ENCODE results near the gene GOLT1B. TPM values are rescaled to one million over a fixed set of nuclear protein-coding genes. Genes with fewer than 3 reads are reported as not detected.
A peak's percentile ranks its signal among the peaks of the same experiment; 100 is the strongest.

The GOLT1B gene
- total RNA-seq, 2 donors from 2014 or later = 29.4 to 63.0 TPM

- ATAC-seq (no peak), DNase-seq (ENCODE audit: low spot score in 2 of 2) (no peak)
- Mint-ChIP-seq H3K27ac (no peak overlapping the region), H3K9me3 (no peaks in the 10 kb centered on the region), H3K36me3 (peaks cover 0 to 4% of the 10 kb centered on the region in 2 donors)
Measured at GRCh38 chr12:21545557-21545956, 44.0 kb downstream of the GOLT1B start.

- Mint-ChIP-seq H3K27ac (no peak overlapping the region), H3K36me3 (peaks cover 0 to 4% of the 10 kb centered on the region in 2 donors), H3K9me3 (no peaks in the 10 kb centered on the region)
- DNase-seq (ENCODE audit: low spot score in 2 of 2) (no peak), ATAC-seq (no peak)
Measured at GRCh38 chr12:21546716-21547115, 45.1 kb downstream of the GOLT1B start.

GRCh38 chr12:21547437-21547836 lies 45.8 kb downstream of the GOLT1B start:
- H3K9me3 Mint-ChIP-seq = no peaks in the 10 kb centered on the region
- H3K36me3 Mint-ChIP-seq = peaks cover 0 to 4% of the 10 kb centered on the region in 2 donors
- peak; percentile 66 to 97 for ATAC-seq
- DNase-seq (ENCODE audit: low spot score in 2 of 2) = no peak
- H3K27ac Mint-ChIP-seq = no peak overlapping the region

GRCh38 chr12:21551841-21552465 lies 50.4 kb downstream of the GOLT1B start:
- Mint-ChIP-seq H3K9me3 (no peaks in the 10 kb centered on the region), H3K27ac (peak overlapping the region in 1 of 2 donors; percentile 67), H3K36me3 (no peaks in the 10 kb centered on the region)
- DNase-seq (ENCODE audit: low spot score in 2 of 2) (no peak), ATAC-seq (no peak)

GRCh38 chr12:21552635-21553328 lies 51.2 kb downstream of the GOLT1B start:
- ATAC-seq = no peak
- H3K36me3 Mint-ChIP-seq = no peaks in the 10 kb centered on the region
- no peaks in the 10 kb centered on the region for H3K9me3 Mint-ChIP-seq
- H3K27ac Mint-ChIP-seq = no peak overlapping the region
- DNase-seq (ENCODE audit: low spot score in 2 of 2) = no peak

- ATAC-seq (no peak), DNase-seq (ENCODE audit: low spot score in 2 of 2) (no peak)
- no peak overlapping the region for H3K27ac Mint-ChIP-seq
- H3K9me3 Mint-ChIP-seq = no peaks in the 10 kb centered on the region
- no peaks in the 10 kb centered on the region for H3K36me3 Mint-ChIP-seq
Measured at GRCh38 chr12:21553329-21553675, 51.7 kb downstream of the GOLT1B start.

GRCh38 chr12:21558100-21558679 lies 56.6 kb downstream of the GOLT1B start:
- ATAC-seq (no peak), DNase-seq (ENCODE audit: low spot score in 2 of 2) (no peak)
- Mint-ChIP-seq H3K27ac (no peak overlapping the region), H3K36me3 (no peaks in the 10 kb centered on the region), H3K9me3 (no peaks in the 10 kb centered on the region)

GRCh38 chr12:21559855-21560569 lies 58.4 kb downstream of the GOLT1B start:
- Mint-ChIP-seq H3K9me3 (no peaks in the 10 kb centered on the region), H3K36me3 (no peaks in the 10 kb centered on the region), H3K27ac (no peak overlapping the region)
- peak; percentile 56 to 87 for ATAC-seq
- DNase-seq (ENCODE audit: low spot score in 2 of 2) = no peak

GRCh38 chr12:21561158-21561557 lies 59.6 kb downstream of the GOLT1B start:
- ATAC-seq = peak; percentile 59 to 85
- no peak for DNase-seq (ENCODE audit: low spot score in 2 of 2)
- Mint-ChIP-seq H3K27ac (no peak overlapping the region), H3K36me3 (no peaks in the 10 kb centered on the region), H3K9me3 (no peaks in the 10 kb centered on the region)

GRCh38 chr12:21562859-21563258 lies 61.3 kb downstream of the GOLT1B start:
- no peak overlapping the region for H3K27ac Mint-ChIP-seq
- ATAC-seq (no peak), DNase-seq (ENCODE audit: low spot score in 2 of 2) (no peak)
- H3K36me3 Mint-ChIP-seq = no peaks in the 10 kb centered on the region
- H3K9me3 Mint-ChIP-seq = no peaks in the 10 kb centered on the region

- ATAC-seq (no peak), DNase-seq (ENCODE audit: low spot score in 2 of 2) (no peak)
- Mint-ChIP-seq H3K27ac (no peak overlapping the region), H3K36me3 (no peaks in the 10 kb centered on the region), H3K9me3 (no peaks in the 10 kb centered on the region)
Measured at GRCh38 chr12:21566223-21566906, 64.8 kb downstream of the GOLT1B start.

GRCh38 chr12:21566907-21567394 lies 65.4 kb downstream of the GOLT1B start:
- DNase-seq (ENCODE audit: low spot score in 2 of 2) (no peak), ATAC-seq (no peak)
- Mint-ChIP-seq H3K27ac (no peak overlapping the region), H3K36me3 (no peaks in the 10 kb centered on the region), H3K9me3 (no peaks in the 10 kb centered on the region)

Other genes starting within 250 kb of the GOLT1B start
- not detected for gene SLCO1A2, start 166.9 kb upstream of the GOLT1B start, total RNA-seq
- gene IAPP, start 128.9 kb upstream of the GOLT1B start, total RNA-seq = not detected
- 10 to 100 TPM; 23.5 to 34.0 TPM for gene PYROXD1, start 64.1 kb upstream of the GOLT1B start, total RNA-seq
- gene RECQL, start 154 bp upstream of the GOLT1B start, total RNA-seq = 100 to 1,000 TPM in 1 of 2 donors, 10 to 100 TPM in 1; 86.4 to 126 TPM
- under 1 TPM; 0.30 to 0.39 TPM for gene SPX, start 24.5 kb downstream of the GOLT1B start, total RNA-seq
- gene GYS2, start 103.1 kb downstream of the GOLT1B start, total RNA-seq = not detected
- gene LDHB, start 156.1 kb downstream of the GOLT1B start, total RNA-seq = 1,000 to 10,000 TPM; 1,506 to 1,689 TPM